CD4-positive, alpha-beta memory T cell (primary cell): ENCODE data around the gene TNNC1. TPM values are rescaled to one million over a fixed set of nuclear protein-coding genes. Genes with fewer than 3 reads are reported as not detected.
A peak's percentile ranks its signal among the peaks of the same experiment; 100 is the strongest.

Experiments used
- CTCF ChIA-PET: fragments of 350-600 bp; sonication (Branson Sonifier 250); formaldehyde crosslinking; loops from one replicate; lab custom pipeline; 2021; ENCODE audit warnings: inconsistent platforms; ENCODE audit not compliant: partially characterized antibody; lab: Charles Lee
- POLR2A ChIA-PET: fragments of 350-600 bp; sonication (Branson Sonifier 250); formaldehyde crosslinking; loops from one replicate; lab custom pipeline; 2021; ENCODE audit not compliant: partially characterized antibody; lab: Charles Lee
- DNase-seq, 5 donors: peaks; one replicate each; pipeline versions ENCODE4 v3.0.0 to v3.0.0-alpha.2; 2020 to 2022; ENCODE audit warnings: mixed read lengths in 1 of 5
- H3K27ac ChIP-seq: one replicate; pipeline ENCODE4 v1.7.0; 2013; ENCODE audit warnings: low read depth, low read length
- H3K27me3 ChIP-seq: 2 replicates; pipeline ENCODE4 v1.7.0; 2013; ENCODE audit warnings: mild to moderate bottlenecking, low read length, moderate library complexity; ENCODE audit not compliant: insufficient read depth
- H3K36me3 ChIP-seq: 2 replicates; pipeline ENCODE4 v1.7.0; 2013; ENCODE audit warnings: mild to moderate bottlenecking, low read length, moderate library complexity; ENCODE audit not compliant: insufficient read depth
- H3K4me1 ChIP-seq: 2 replicates; pipeline ENCODE4 v1.7.0; 2013; ENCODE audit warnings: mild to moderate bottlenecking, low read length, moderate library complexity; ENCODE audit not compliant: insufficient read depth
- H3K4me3 ChIP-seq, 2 donors: one replicate each; pipeline ENCODE4 v1.7.0; 2013; ENCODE audit warnings: low read length in 2 of 2, mild to moderate bottlenecking in 1 of 2
- H3K9me3 ChIP-seq, 2 donors: one replicate each; pipeline ENCODE4 v1.7.0; 2013; ENCODE audit warnings: low read length in 2 of 2, control low read depth in 1 of 2; ENCODE audit not compliant: control insufficient read depth in 1 of 2
- H3K27ac Mint-ChIP-seq, 7 donors: one replicate each; pipeline ENCODE4 v1.8.0; 2020 to 2021; ENCODE audit warnings: mixed read lengths in 7 of 7, mild to moderate bottlenecking in 6 of 7, inconsistent platforms in 3 of 7, moderate library complexity in 3 of 7
- H3K27me3 Mint-ChIP-seq, 2 donors: one replicate each; pipeline ENCODE4 v1.8.0; 2020 to 2021; ENCODE audit warnings: mixed read lengths in 2 of 2
- H3K36me3 Mint-ChIP-seq, 2 donors: one replicate each; pipeline ENCODE4 v1.8.0; 2020 to 2021; ENCODE audit warnings: mixed read lengths in 2 of 2, inconsistent platforms in 1 of 2, mild to moderate bottlenecking in 1 of 2
- H3K4me1 Mint-ChIP-seq, 4 donors: one replicate each; pipeline ENCODE4 v1.8.0; 2020 to 2021; ENCODE audit warnings: mixed read lengths in 4 of 4, mild to moderate bottlenecking in 1 of 4
- H3K4me3 Mint-ChIP-seq, 8 donors: one replicate each; pipeline ENCODE4 v1.8.0; 2020 to 2021; ENCODE audit warnings: mixed read lengths in 8 of 8, mild to moderate bottlenecking in 7 of 8, moderate library complexity in 6 of 8, inconsistent platforms in 3 of 8
- H3K9me3 Mint-ChIP-seq, 8 donors: one replicate each; pipeline ENCODE4 v1.8.0; 2020 to 2021; ENCODE audit warnings: mixed read lengths in 8 of 8, mild to moderate bottlenecking in 5 of 8, inconsistent platforms in 3 of 8, moderate library complexity in 1 of 8
- intact Hi-C: fragments of 100-400 bp; cut with micrococcal nuclease; formaldehyde crosslinking; loops from one replicate; pipeline ENCODE4 v1.15.1; 2023
- polyA plus RNA-seq, 2 donors: library from polyadenylated mRNA; unstranded; fragments of 300-500 nt; fragmentation: Illumina TruSeq; gene quantifications; one replicate each; pipeline ENCODE4 v1.2.3, GENCODE V29; 2021
- total RNA-seq, 2 experiments: library from RNA; stranded (reverse); gene quantifications; one replicate each; pipeline ENCODE4 v1.2.3, GENCODE V29; 2021

The TNNC1 gene
- total and polyA plus RNA-seq, 4 experiments from 2014 or later = 0.92 to 7.1 (median 5.3) TPM; not detected in 1

DNA sequence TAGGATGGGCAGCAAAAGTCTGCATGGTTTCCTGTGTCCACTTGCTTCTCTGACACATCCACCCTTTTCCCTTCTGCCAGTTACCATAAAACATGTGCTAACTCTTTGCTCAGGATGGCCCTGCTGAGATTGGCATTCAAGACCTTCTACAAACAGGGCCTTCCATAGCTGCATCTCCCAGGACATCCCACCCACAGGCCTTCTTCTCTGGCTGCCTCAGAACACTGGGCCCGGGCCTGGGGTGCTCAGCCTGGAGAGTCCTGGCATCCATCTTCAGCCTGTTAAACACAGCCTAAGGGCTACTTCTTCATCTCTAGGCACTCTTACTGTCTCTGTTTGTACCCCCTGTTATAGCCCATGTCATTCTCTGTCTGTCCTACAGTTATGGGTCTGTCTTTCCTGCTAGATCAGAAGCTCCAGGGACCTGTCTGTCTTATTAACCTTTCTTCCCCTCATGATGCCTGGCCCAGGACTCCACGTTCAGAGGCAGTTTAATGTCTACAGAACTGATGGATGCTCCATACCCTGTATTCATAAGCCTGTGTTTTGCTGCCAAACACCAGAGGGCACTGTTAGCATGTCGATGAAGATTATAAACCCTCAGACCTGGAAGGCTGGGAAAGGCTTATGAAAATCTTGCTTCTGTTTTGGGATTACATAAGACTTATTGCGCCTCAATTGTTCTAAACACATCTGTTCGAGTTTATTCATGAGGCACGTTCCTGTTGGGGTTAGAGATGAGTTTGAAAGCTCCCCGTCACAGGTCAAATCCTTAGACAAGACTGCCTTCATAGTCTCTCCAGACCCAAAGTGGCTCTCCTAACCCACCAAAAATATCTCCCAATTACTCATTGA lies 25.5 kb downstream of the TNNC1 start:
- intact Hi-C loops = loop anchor here (1.0 kb wide), 1 partner anchor 19 kb away; no protein-coding TSS in a partner anchor
- Histone ChIP-seq H3K4me3 (no peak overlapping the region), H3K36me3 (no peaks in the 10 kb centered on the region), H3K27me3 (no peaks in the 10 kb centered on the region), H3K4me1 (peaks cover 13% of the 10 kb centered on the region), H3K27ac (no peak overlapping the region), H3K9me3 (no peaks in the 10 kb centered on the region)
- no peaks in the 10 kb centered on the region for H3K9me3 Mint-ChIP-seq
- H3K4me3 Mint-ChIP-seq = no peak overlapping the region
- ChIA-PET CTCF (interaction anchor here (0.8 to 4.5 kb wide), 8 partner anchors 11 to 393 kb away, joined by 3 to 82 read pairs (median 4); partner anchors contain the start of genes NISCH and SEMA3G), POLR2A (interaction anchor here (0.5 kb wide), 1 partner anchor 18 kb away, joined by 3 read pairs; no protein-coding TSS in a partner anchor)
- peak; percentile 25 to 39 (median 36) for DNase-seq
- no peaks in the 10 kb centered on the region for H3K36me3 Mint-ChIP-seq
- peaks cover 4 to 14% (median 5%) of the 10 kb centered on the region in 4 donors for H3K4me1 Mint-ChIP-seq
- no peaks in the 10 kb centered on the region for H3K27me3 Mint-ChIP-seq
- peak overlapping the region in 1 of 7 donors; percentile 54 for H3K27ac Mint-ChIP-seq

DNA sequence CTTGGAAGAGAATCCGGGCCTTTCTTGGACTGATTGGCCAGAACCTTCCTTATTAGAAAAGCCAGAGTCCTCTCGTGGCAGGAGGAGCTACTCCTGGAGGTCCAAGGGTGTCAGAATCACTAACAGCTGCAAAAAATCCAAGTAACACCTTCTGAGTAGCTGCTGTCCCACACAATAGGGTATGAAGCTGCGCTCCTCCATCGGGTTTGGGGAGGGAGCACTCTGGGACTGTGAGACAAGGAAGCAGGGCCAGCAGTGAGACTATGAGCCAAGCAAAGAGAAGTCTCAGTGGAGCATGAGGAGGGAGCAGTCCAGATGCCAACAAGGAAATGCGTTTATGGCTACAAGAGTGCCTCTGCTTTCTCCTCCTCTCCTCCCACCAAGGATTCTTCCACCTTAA lies 30.7 kb downstream of the TNNC1 start:
- intact Hi-C loops = no loop called here
- CTCF ChIA-PET = interaction anchor here (1.0 to 1.4 kb wide), 3 partner anchors 11 to 23 kb away, joined by 3 to 6 read pairs (median 3); no protein-coding TSS in a partner anchor
- POLR2A ChIA-PET = no interaction called here

DNA sequence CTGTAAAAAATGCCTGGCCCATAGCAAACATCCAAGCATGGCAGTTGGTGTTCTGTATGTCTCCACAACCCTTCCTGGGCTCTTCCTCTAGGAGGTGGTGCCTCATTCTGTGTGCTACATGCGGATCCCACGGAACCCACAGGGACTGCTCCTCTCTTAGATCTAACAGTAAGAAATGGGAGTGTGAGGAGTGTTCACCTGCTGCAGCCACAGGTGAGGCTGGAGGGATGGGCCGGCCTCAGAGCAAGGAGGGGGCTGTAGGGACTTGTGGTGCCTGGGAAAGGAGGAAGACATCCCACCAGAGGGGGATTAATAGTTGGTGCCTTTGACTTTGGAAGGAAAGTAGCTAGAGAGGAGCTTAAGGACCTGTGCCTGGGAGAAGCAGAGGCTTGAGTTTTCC lies 31.2 kb downstream of the TNNC1 start:
- H3K27me3 ChIP-seq = no peaks in the 10 kb centered on the region
- no peaks in the 10 kb centered on the region for H3K27me3 Mint-ChIP-seq
- ChIA-PET POLR2A (no interaction called here), CTCF (interaction anchor here (1.0 to 1.4 kb wide), 3 partner anchors 10 to 23 kb away, joined by 3 to 6 read pairs (median 3); no protein-coding TSS in a partner anchor)
- H3K36me3 ChIP-seq = no peaks in the 10 kb centered on the region
- peaks cover 0 to 2% (median under 1%) of the 10 kb centered on the region in 4 donors for H3K4me1 Mint-ChIP-seq
- no peaks in the 10 kb centered on the region for H3K4me1 ChIP-seq
- H3K9me3 Mint-ChIP-seq = no peaks in the 10 kb centered on the region
- no peak overlapping the region for H3K4me3 ChIP-seq
- H3K27ac ChIP-seq = no peak overlapping the region
- intact Hi-C loops = no loop called here
- H3K9me3 ChIP-seq = no peaks in the 10 kb centered on the region
- H3K27ac Mint-ChIP-seq = no peak overlapping the region
- H3K4me3 Mint-ChIP-seq = peak overlapping the region in 1 of 8 donors; percentile 11
- H3K36me3 Mint-ChIP-seq = peaks cover 0 to 6% of the 10 kb centered on the region in 2 donors
- DNase-seq = no peak

More for the DNA sequence above, 30.7 kb downstream of the TNNC1 start:
- Mint-ChIP-seq H3K9me3 (no peaks in the 10 kb centered on the region), H3K4me1 (no peaks in the 10 kb centered on the region), H3K27me3 (no peaks in the 10 kb centered on the region), H3K36me3 (peaks cover 0 to 4% of the 10 kb centered on the region in 2 donors), H3K27ac (peak overlapping the region in 2 of 7 donors; percentile 52 to 77), H3K4me3 (no peak overlapping the region)
- no peaks in the 10 kb centered on the region for H3K4me1 ChIP-seq
- DNase-seq = no peak
- no peaks in the 10 kb centered on the region for H3K36me3 ChIP-seq
- no peak overlapping the region for H3K4me3 ChIP-seq
- H3K27me3 ChIP-seq = no peaks in the 10 kb centered on the region
- H3K9me3 ChIP-seq = no peaks in the 10 kb centered on the region
- H3K27ac ChIP-seq = no peak overlapping the region

DNA sequence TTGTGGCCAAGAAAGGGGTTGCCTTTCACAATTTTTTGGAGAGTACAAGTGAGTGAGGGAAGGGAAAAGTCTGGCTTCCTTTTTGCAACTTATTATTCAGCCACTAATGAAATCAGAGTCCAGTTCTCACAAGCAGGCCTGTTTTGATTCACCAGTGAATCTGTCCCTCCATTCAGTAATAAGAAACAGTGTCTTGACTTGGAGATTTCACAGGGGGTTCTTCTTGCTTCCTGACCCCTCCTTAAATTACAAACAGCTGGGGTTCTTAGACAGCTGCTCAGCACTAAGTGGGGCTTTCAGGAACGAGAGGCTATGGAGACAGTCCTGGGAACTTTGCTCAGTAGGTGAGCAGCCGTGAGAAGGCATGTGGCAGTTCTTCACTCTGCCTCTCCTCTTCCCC lies 33.5 kb downstream of the TNNC1 start:
- intact Hi-C loops = no loop called here
- H3K9me3 Mint-ChIP-seq = no peaks in the 10 kb centered on the region
- H3K27me3 Mint-ChIP-seq = no peaks in the 10 kb centered on the region
- Histone ChIP-seq H3K9me3 (no peaks in the 10 kb centered on the region), H3K36me3 (no peaks in the 10 kb centered on the region), H3K4me3 (no peak overlapping the region), H3K4me1 (no peaks in the 10 kb centered on the region), H3K27ac (no peak overlapping the region), H3K27me3 (no peaks in the 10 kb centered on the region)
- POLR2A ChIA-PET = no interaction called here
- no peak for DNase-seq
- CTCF ChIA-PET = interaction anchor here (0.6 to 1.7 kb wide), 4 partner anchors 8 to 27 kb away, joined by 3 to 5 read pairs (median 3); no protein-coding TSS in a partner anchor
- peaks cover 7% of the 10 kb centered on the region in 2 donors for H3K36me3 Mint-ChIP-seq
- H3K4me3 Mint-ChIP-seq = no peak overlapping the region
- H3K4me1 Mint-ChIP-seq = peaks cover 0 to 4% (median 4%) of the 10 kb centered on the region in 4 donors
- no peak overlapping the region for H3K27ac Mint-ChIP-seq

DNA sequence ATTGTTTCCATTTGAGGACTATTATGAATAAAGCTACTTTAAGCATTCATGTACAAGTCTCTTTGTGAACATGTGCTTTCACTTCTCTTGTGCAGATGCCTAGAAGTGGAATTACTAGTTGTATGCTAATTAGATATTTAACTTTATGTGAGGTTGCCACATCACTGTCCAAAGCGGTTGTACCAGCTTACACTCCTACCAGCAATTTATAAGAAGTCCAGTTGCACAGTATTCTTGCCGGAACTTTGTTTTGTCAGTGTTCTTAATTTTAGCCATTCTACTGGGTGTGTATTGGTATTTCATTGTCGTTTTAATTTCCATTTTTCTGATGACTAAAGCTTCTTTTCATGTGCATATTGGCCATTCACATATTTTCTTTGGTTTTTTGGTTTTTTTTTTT lies 38.0 kb downstream of the TNNC1 start:
- Mint-ChIP-seq H3K27ac (no peak overlapping the region), H3K27me3 (no peaks in the 10 kb centered on the region), H3K36me3 (peaks cover 7 to 17% of the 10 kb centered on the region in 2 donors), H3K9me3 (no peaks in the 10 kb centered on the region), H3K4me3 (no peak overlapping the region), H3K4me1 (peaks cover 15 to 27% (median 22%) of the 10 kb centered on the region in 4 donors)
- ChIA-PET POLR2A (no interaction called here), CTCF (interaction anchor here (1.0 kb wide), 1 partner anchor 15 kb away, joined by 3 read pairs; no protein-coding TSS in a partner anchor)
- Histone ChIP-seq H3K27ac (no peak overlapping the region), H3K9me3 (no peaks in the 10 kb centered on the region), H3K4me3 (no peak overlapping the region), H3K27me3 (no peaks in the 10 kb centered on the region), H3K36me3 (no peaks in the 10 kb centered on the region), H3K4me1 (peaks cover 18% of the 10 kb centered on the region)
- no peak for DNase-seq
- intact Hi-C loops = no loop called here

DNA sequence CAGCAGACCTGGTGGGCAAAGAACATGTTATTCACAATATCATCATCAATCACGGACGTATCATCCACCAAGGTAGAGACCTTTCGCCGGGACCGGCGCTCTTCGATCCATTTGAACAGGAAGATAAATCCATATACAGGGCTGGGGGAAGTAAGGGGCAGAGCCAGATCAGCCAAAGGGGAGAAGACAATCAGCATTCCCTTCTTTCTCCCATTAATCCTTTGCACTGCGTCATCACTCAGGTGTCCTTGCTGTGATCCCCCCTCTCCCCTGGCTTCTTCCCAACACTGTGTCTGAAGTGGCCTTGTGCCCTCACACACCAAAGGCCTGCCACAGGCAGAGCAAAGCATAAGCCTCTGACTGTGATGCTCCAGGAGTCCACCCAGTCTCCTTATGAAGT lies 45.4 kb downstream of the TNNC1 start:
- H3K27me3 Mint-ChIP-seq = no peaks in the 10 kb centered on the region
- DNase-seq = peak in 1 of 5 donors; percentile 33
- no peaks in the 10 kb centered on the region for H3K9me3 Mint-ChIP-seq
- H3K4me3 Mint-ChIP-seq = peak overlapping the region; percentile 84 to 96 (median 90)
- peak overlapping the region in 1 of 2 donors; percentile 77 for H3K4me3 ChIP-seq
- H3K27ac ChIP-seq = peak overlapping the region; percentile 94
- POLR2A ChIA-PET = interaction anchor here (0.8 kb wide), 1 partner anchor 43 kb away, joined by 3 read pairs; no protein-coding TSS in a partner anchor
- H3K36me3 ChIP-seq = peaks cover 47% of the 10 kb centered on the region
- peak overlapping the region; percentile 92 to 98 (median 94) for H3K27ac Mint-ChIP-seq
- H3K36me3 Mint-ChIP-seq = peaks cover 31 to 59% of the 10 kb centered on the region in 2 donors
- H3K4me1 ChIP-seq = peaks cover 37% of the 10 kb centered on the region
- H3K27me3 ChIP-seq = no peaks in the 10 kb centered on the region
- CTCF ChIA-PET = interaction anchor here (1.7 kb wide), 1 partner anchor 181 kb away, joined by 3 read pairs; no protein-coding TSS in a partner anchor
- H3K4me1 Mint-ChIP-seq = peaks cover 27 to 46% (median 39%) of the 10 kb centered on the region in 4 donors
- no peaks in the 10 kb centered on the region for H3K9me3 ChIP-seq
- intact Hi-C loops = no loop called here

DNA sequence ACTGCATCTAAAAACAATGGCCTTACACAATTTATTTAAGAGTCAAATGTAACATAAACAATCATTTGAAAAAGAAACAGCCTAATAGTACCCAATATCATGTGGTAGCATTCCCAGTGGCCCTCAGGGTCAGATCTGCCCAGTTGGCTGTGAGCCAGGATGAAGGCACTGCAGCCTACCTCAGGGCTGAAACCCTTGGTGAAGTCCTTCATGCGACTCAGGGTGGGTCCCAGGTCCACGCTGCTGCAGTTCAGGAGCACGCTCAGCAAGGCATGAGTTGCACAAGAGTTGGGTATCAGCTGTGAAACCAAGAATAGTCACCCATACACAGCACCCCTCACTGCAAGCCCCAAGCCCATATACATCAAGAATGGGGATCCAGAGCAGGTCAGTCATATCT lies 46.1 kb downstream of the TNNC1 start:
- Mint-ChIP-seq H3K9me3 (no peaks in the 10 kb centered on the region), H3K27me3 (no peaks in the 10 kb centered on the region), H3K4me3 (peak overlapping the region in 5 of 8 donors; percentile 23 to 96 (median 85)), H3K4me1 (peaks cover 27 to 44% (median 35%) of the 10 kb centered on the region in 4 donors), H3K27ac (peak overlapping the region in 5 of 7 donors; percentile 6 to 96 (median 93)), H3K36me3 (peaks cover 36 to 64% of the 10 kb centered on the region in 2 donors)
- Histone ChIP-seq H3K9me3 (no peaks in the 10 kb centered on the region), H3K27ac (no peak overlapping the region), H3K4me3 (no peak overlapping the region), H3K27me3 (no peaks in the 10 kb centered on the region), H3K4me1 (peaks cover 37% of the 10 kb centered on the region), H3K36me3 (peaks cover 54% of the 10 kb centered on the region)
- CTCF ChIA-PET = interaction anchor here (1.7 kb wide), 1 partner anchor 180 kb away, joined by 3 read pairs; no protein-coding TSS in a partner anchor
- POLR2A ChIA-PET = interaction anchor here (0.8 to 1.3 kb wide), 2 partner anchors 9 to 44 kb away, joined by 3 read pairs; no protein-coding TSS in a partner anchor
- peak in 1 of 5 donors; percentile 37 for DNase-seq
- intact Hi-C loops = no loop called here
